Measurements from ENCODE around the gene TBK1.

- no peak for TF ChIP-seq CTCF (IDR thresholded peaks at IDR 0.05)
- TF ChIP-seq ATF3 (CRISPR knock-in tag; conservative IDR thresholded peaks at IDR 0.05) = no peak
- no peak for TF ChIP-seq ZSCAN18 (CRISPR knock-in tag; IDR thresholded peaks at IDR 0.05)
Observed at GRCh38 chr12:64497484-64497883, 45.6 kb downstream of the TBK1 start.
